Fibroblast of pulmonary artery (primary cell): ENCODE results near the gene ZNF563.
A peak's percentile ranks its signal among the peaks of the same experiment; 100 is the strongest.

Experiments
- DNase-seq: peaks from one replicate; pipeline ENCODE4 v3.0.0-alpha.2; 2010; ENCODE audit warnings: low read depth
- H3K4me3 ChIP-seq: replicated peaks from 2 replicates; pipeline ENCODE4 v1.5.1; 2011; ENCODE audit warnings: low read depth, mild to moderate bottlenecking, control low read depth, low read length, moderate library complexity
- TF ChIP-seq, protein P1 (sequence below): IDR thresholded peaks from 2 replicates; pipeline ENCODE4 v1.5.1; 2011; ENCODE audit warnings: mild to moderate bottlenecking, control low read depth, low read length, inconsistent platforms; ENCODE audit errors: missing control alignments

The ZNF563 gene

DNA sequence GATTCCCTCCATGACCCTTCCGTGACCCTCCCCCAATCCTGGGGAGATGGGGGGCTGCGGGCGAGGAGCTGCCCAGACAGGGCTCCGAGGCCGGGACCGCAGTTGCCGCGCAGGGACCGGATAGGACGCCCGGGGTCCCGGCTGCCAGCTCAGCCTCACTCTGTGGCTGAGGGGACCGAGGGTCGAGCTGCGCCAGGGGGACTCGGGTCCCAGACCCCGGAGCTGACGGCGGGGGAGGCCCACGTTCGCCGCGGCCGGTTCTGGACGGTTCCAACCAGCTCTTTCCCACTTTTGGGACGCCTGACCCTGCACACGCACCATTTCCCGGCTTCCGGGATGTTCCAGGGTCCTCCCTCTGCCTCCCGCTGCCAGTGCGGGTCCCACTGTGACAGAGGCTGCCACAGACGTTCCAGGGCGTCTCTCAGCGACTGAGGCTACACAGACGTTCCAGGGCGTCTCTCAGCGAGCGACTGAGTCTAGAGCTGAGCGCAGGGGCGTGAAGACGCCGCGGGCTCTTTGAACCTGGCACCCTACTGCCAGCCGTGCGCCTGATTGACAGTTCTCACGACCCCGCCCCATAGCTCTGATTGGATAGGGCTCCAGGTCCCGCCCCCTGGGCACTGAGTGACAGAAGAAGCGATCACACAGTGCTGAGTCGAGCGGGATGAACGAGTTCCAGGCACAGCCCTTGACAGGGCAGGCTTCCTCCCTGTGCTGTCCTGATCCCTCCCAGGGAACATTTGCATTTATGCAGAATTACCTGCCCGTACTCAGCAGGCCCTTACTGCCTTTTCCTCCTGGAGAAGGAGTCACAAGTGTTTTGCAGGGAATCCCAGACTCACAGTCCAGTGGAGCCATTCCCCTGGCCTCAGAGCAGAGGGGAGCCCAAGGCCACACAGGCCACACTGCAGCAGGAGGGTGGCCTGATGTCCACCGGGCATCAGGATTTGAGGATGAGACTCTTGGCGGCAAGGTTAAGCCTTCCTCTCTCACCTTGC lies at the start of gene ZNF563:
Gene ZNF563 (minus strand): TSS at position 472 of the 998 bp plus-strand sequence. CDS start 151 bp downstream, at position 321.
- peak within 1 kb of the TSS; percentile 88 for H3K4me3 ChIP-seq
- DNase-seq, result peak; percentile 93
- TF ChIP-seq, protein P1, sequence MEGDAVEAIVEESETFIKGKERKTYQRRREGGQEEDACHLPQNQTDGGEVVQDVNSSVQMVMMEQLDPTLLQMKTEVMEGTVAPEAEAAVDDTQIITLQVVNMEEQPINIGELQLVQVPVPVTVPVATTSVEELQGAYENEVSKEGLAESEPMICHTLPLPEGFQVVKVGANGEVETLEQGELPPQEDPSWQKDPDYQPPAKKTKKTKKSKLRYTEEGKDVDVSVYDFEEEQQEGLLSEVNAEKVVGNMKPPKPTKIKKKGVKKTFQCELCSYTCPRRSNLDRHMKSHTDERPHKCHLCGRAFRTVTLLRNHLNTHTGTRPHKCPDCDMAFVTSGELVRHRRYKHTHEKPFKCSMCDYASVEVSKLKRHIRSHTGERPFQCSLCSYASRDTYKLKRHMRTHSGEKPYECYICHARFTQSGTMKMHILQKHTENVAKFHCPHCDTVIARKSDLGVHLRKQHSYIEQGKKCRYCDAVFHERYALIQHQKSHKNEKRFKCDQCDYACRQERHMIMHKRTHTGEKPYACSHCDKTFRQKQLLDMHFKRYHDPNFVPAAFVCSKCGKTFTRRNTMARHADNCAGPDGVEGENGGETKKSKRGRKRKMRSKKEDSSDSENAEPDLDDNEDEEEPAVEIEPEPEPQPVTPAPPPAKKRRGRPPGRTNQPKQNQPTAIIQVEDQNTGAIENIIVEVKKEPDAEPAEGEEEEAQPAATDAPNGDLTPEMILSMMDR, result no peak

GRCh38 chr19:12380444-12380737 lies 47.0 kb upstream of the ZNF563 start:
- DNase-seq, result no peak
- TF ChIP-seq, protein P1, result no peak
- H3K4me3 ChIP-seq, result no peak overlapping the region

DNA sequence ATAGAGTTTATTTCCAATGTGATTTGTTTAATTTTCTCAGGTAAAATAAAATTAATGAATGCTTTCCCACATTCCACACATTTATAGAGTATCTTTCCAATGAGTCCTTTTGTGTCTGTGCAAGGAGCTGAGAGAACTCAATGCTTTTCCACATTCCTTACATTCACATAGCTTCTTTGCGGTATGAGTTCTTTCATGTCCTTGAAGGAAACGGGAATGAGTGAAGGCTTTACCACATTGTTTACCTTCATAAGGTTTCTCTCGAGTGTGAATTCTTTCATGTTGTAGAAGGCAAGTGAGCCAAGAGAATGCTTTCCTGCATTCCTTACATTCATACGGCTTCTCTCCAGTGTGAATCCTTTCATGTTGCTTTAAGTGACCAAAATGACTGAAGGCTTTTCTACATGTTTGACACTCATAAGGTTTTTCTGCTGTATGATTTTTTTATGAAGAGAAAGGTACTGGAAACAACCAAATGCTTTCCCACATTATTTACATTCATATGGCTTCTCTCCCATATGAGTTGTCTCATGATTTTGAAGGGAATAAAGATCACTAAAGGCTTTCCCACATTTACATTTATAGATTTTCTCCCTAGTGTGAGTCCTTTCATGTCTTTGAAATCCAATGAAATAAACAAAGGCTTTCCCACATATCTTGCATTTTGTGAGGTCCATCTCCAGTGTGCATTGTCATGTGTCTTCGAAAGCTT lies 46.5 kb upstream of the ZNF563 start:
- no peak overlapping the region for H3K4me3 ChIP-seq
- no peak for DNase-seq
- TF ChIP-seq, protein P1, result no peak

GRCh38 chr19:12374026-12374425 lies 40.6 kb upstream of the ZNF563 start:
- DNase-seq, result no peak
- TF ChIP-seq, protein P1, result no peak
- H3K4me3 ChIP-seq, result no peak overlapping the region

GRCh38 chr19:12365236-12366162 lies 32.1 kb upstream of the ZNF563 start, which contains the start of gene ZNF442:
Gene ZNF442 (minus strand): TSS chr19:12365683. CDS start chr19:12363631, 2,052 bp downstream.
- peak within 1 kb of the TSS; percentile 84 for H3K4me3 ChIP-seq
- TF ChIP-seq, protein P1, result peak; percentile 81
- peak; percentile 97 for DNase-seq
